A549 (cell line): ENCODE measurements around the gene KDM6A. TPM values are rescaled to one million over a fixed set of nuclear protein-coding genes. Genes with fewer than 3 reads are reported as not detected.
"Not testable (repeated sequence)": the region's sequence is repeated elsewhere in the genome, so short reads cannot be mapped to it uniquely, and the experiment has no call there.

Experiments used
- ATAC-seq, 2 experiments: fragments of 200-7000 bp in 1 of 2; fragments of >200 bp in 1 of 2; cut with Nextera tagmentation in 1 of 2; cut with Tn5 transposase in 1 of 2; 3 replicates each; pipeline versions ENCODE4 v1.8.0 to v1.9.1; 2018 to 2020; ENCODE audit warnings: mild to moderate bottlenecking in 1 of 2, moderate library complexity in 1 of 2
- CTCF ChIA-PET: fragments of 300-600 bp; sonication (Branson Sonifier 250); formaldehyde crosslinking; extraction: SDS; loops from one replicate; lab custom pipeline; 2021; ENCODE audit warnings: antibody characterized with exemption, inconsistent platforms; lab: Yijun Ruan, JAX
- POLR2A ChIA-PET: fragments of 350-600 bp; formaldehyde crosslinking; extraction: SDS; loops from one replicate; lab custom pipeline; 2021; ENCODE audit warnings: antibody characterized with exemption, inconsistent platforms; lab: Yijun Ruan, JAX
- DNase-seq, 2 experiments: peaks; one replicate each; pipeline versions ENCODE4 v3.0.0 to v3.0.0-alpha.2; 2011 to 2016; ENCODE audit warnings: low read depth in 1 of 2, low spot score in 1 of 2
- FAIRE-seq: peaks from 2 replicates; lab custom pipeline; 2011; peaks lifted over from hg19 to GRCh38; lab: Jason Lieb, UNC
- H3K27ac ChIP-seq, 2 experiments: fragments of >200 bp; sonication (Bioruptor Twin); formaldehyde crosslinking; 3 replicates each; pipeline ENCODE4 v1.5.1; 2016 to 2017
- H3K4me1 ChIP-seq: fragments of >200 bp; sonication (Bioruptor Twin); formaldehyde crosslinking; 3 replicates; pipeline ENCODE4 v1.6.1; 2016
- H3K4me2 ChIP-seq: fragments of >200 bp; sonication (Bioruptor Twin); formaldehyde crosslinking; 3 replicates; pipeline ENCODE4 v1.6.1; 2016
- H3K4me3 ChIP-seq: fragments of >200 bp; sonication (Bioruptor Twin); formaldehyde crosslinking; 3 replicates; pipeline ENCODE4 v1.5.1; 2016
- H3K9me3 ChIP-seq: fragments of >200 bp; sonication (Bioruptor Twin); formaldehyde crosslinking; 3 replicates; pipeline ENCODE4 v1.6.1; 2016
- EHF ChIP-seq: fragments of 250-450 bp; sonication (Bioruptor Pico); IDR thresholded peaks from 2 replicates; pipeline ENCODE4 v1.5.0; 2020; ENCODE audit warnings: mild to moderate bottlenecking
- HES2 ChIP-seq: fragments of >200 bp; sonication (Bioruptor Twin); formaldehyde crosslinking; IDR thresholded peaks from 2 replicates; pipeline ENCODE4 v1.6.1; 2016
- HEYL ChIP-seq: fragments of 250-450 bp; sonication (Bioruptor Pico); IDR thresholded peaks from 2 replicates; pipeline ENCODE4 v1.8.0; 2021; ENCODE audit warnings: mild to moderate bottlenecking, moderate library complexity
- HOXA7 ChIP-seq: fragments of 250-450 bp; sonication (Bioruptor Pico); IDR thresholded peaks from 2 replicates; pipeline ENCODE4 v1.5.0; 2020; ENCODE audit warnings: mild to moderate bottlenecking, moderate library complexity
- HOXB13 ChIP-seq: fragments of 250-450 bp; sonication (Bioruptor Pico); IDR thresholded peaks from 2 replicates; pipeline ENCODE4 v1.5.0; 2020; ENCODE audit warnings: low read depth, mild to moderate bottlenecking, moderate library complexity
- HOXB5 ChIP-seq: fragments of 250-450 bp; sonication (Bioruptor Pico); IDR thresholded peaks from 2 replicates; pipeline ENCODE4 v1.5.0; 2020; ENCODE audit warnings: mild to moderate bottlenecking, moderate library complexity
- JUNB ChIP-seq: fragments of >200 bp; sonication (Bioruptor Twin); formaldehyde crosslinking; IDR thresholded peaks from 2 replicates; pipeline ENCODE4 v1.6.1; 2016
- MAFK ChIP-seq: fragments of 450-650 bp; IDR thresholded peaks from 2 replicates; pipeline ENCODE4 v1.6.1; 2014; ENCODE audit not compliant: partially characterized antibody
- NPAS2 ChIP-seq: fragments of 250-450 bp; sonication (Bioruptor Pico); IDR thresholded peaks from 2 replicates; pipeline ENCODE4 v1.8.0; 2022; ENCODE audit warnings: mild to moderate bottlenecking, moderate library complexity, borderline replicate concordance
- PHF8 ChIP-seq: fragments of 200-600 bp; sonication (generic); IDR thresholded peaks from 2 replicates; pipeline ENCODE4 v1.6.1; 2016; ENCODE audit warnings: low read depth, mild to moderate bottlenecking, antibody characterized with exemption, moderate library complexity, borderline replicate concordance
- POLR2AphosphoS2 ChIP-seq: conservative IDR thresholded peaks from 2 replicates; pipeline ENCODE4 v1.6.1; 2012; ENCODE audit warnings: low read length, improper control_type of control experiment, inconsistent platforms
- RCOR1 ChIP-seq: fragments of 150-350 bp; IDR thresholded peaks from 2 replicates; pipeline ENCODE4 v1.6.1; 2014; ENCODE audit warnings: antibody characterized with exemption, low read length, low read depth
- RNF2 ChIP-seq: fragments of 200-600 bp; sonication (generic); IDR thresholded peaks from 2 replicates; pipeline ENCODE4 v1.6.1; 2016; ENCODE audit warnings: low read depth, mild to moderate bottlenecking, antibody characterized with exemption, moderate library complexity, borderline replicate concordance
- SMC3 ChIP-seq: fragments of >200 bp; sonication (Bioruptor Twin); formaldehyde crosslinking; IDR thresholded peaks from 3 replicates; pipeline ENCODE4 v1.6.1; 2018; ENCODE audit warnings: inconsistent platforms
- TFCP2L1 ChIP-seq: fragments of 250-450 bp; sonication (Bioruptor Pico); IDR thresholded peaks from 2 replicates; pipeline ENCODE4 v1.5.0; 2021; ENCODE audit warnings: mild to moderate bottlenecking
- USF2 ChIP-seq: fragments of 450-650 bp; IDR thresholded peaks from 2 replicates; pipeline ENCODE4 v1.6.1; 2014; ENCODE audit warnings: antibody characterized with exemption
- ZNF302 ChIP-seq: fragments of 250-450 bp; sonication (Bioruptor Pico); IDR thresholded peaks from 2 replicates; pipeline ENCODE4 v1.9.0; 2021; ENCODE audit warnings: inconsistent platforms, mild to moderate bottlenecking, moderate library complexity
- WGBS: methylation state at CpG from one replicate; pipeline ENCODE4 v1.1.6; 2017; ENCODE audit errors: missing lambda C conversion rate; 5-methylcytosine and 5-hydroxymethylcytosine counted together
- polyA plus RNA-seq, 4 experiments: library from polyadenylated mRNA; depleted of rRNA in 3 of 4; stranded (reverse); fragments of >200 nt; fragmentation: RNase III in 1 of 4; extraction: RNeasy Plus Mini Kit Qiagen cat#74134 plus additional on column Dnase treatment in 1 of 4; gene quantifications; 2 replicates in 3 of 4; 3 replicates in 1 of 4; pipeline ENCODE4 v1.2.3, GENCODE V29; 2011 to 2017
- TF ChIP-seq, protein P1 (sequence below): fragments of 200-600 bp; sonication (generic); IDR thresholded peaks from 2 replicates; pipeline ENCODE4 v1.6.1; 2016; ENCODE audit warnings: antibody characterized with exemption, mild to moderate bottlenecking, moderate library complexity

Gene KDM6A
- polyA plus RNA-seq, 2 of the 4 experiments (the other 2 are of a cell fraction), result 9.3 to 18.4 TPM

GRCh38 chrX:45031830-45032378, 158.9 kb downstream of the KDM6A start:
- 91% methylated on average over 3 of the region's 3 CpGs for WGBS
- ChIA-PET CTCF (no interaction called here), POLR2A (no interaction called here)
- Histone ChIP-seq H3K27ac (no peak overlapping the region), H3K4me3 (no peak overlapping the region), H3K4me1 (no peaks in the 10 kb centered on the region), H3K4me2 (no peak overlapping the region), H3K9me3 (no peaks in the 10 kb centered on the region)
- TF ChIP-seq MAFK, result no peak
- no peak for TF ChIP-seq JUNB
- TF ChIP-seq HOXA7 (CRISPR knock-in tag), result no peak
- peak; percentile 92 for FAIRE-seq
- no peak for ATAC-seq
- DNase-seq, result no peak

DNA sequence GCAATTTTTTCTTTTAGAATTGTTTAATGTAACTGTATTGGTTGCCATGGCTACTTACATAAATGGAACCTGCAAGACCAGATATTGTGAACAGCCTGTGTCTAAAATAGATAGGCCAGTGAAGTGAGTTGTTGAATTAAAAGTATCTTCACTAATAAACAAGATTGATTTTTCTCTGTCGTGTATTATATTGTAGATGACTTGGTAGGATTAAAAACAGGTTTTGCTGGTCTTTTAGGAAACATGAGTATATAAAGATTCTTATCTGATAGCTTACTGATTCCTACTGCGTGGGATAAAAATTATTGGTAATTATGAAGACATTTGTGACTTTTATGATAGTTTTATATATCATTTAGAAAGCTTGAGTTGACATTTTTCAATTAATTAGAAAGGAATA, 162.1 kb downstream of the KDM6A start:
- no peak overlapping the region for H3K4me2 ChIP-seq
- POLR2A ChIA-PET, result no interaction called here
- H3K4me3 ChIP-seq, result no peak overlapping the region
- no peaks in the 10 kb centered on the region for H3K9me3 ChIP-seq
- DNase-seq (no peak), FAIRE-seq (no peak), ATAC-seq (no peak)
- H3K27ac ChIP-seq, result no peak overlapping the region
- TF ChIP-seq HES2, result no peak
- TF ChIP-seq RNF2, result no peak
- TF ChIP-seq HOXB5 (CRISPR knock-in tag), result no peak
- no peak for TF ChIP-seq POLR2AphosphoS2
- TF ChIP-seq RCOR1, result no peak
- no peak for TF ChIP-seq USF2
- no peak for TF ChIP-seq ZNF302 (CRISPR knock-in tag)
- TF ChIP-seq HOXA7 (CRISPR knock-in tag), result no peak
- no peak for TF ChIP-seq TFCP2L1 (CRISPR knock-in tag)
- TF ChIP-seq, protein P1, sequence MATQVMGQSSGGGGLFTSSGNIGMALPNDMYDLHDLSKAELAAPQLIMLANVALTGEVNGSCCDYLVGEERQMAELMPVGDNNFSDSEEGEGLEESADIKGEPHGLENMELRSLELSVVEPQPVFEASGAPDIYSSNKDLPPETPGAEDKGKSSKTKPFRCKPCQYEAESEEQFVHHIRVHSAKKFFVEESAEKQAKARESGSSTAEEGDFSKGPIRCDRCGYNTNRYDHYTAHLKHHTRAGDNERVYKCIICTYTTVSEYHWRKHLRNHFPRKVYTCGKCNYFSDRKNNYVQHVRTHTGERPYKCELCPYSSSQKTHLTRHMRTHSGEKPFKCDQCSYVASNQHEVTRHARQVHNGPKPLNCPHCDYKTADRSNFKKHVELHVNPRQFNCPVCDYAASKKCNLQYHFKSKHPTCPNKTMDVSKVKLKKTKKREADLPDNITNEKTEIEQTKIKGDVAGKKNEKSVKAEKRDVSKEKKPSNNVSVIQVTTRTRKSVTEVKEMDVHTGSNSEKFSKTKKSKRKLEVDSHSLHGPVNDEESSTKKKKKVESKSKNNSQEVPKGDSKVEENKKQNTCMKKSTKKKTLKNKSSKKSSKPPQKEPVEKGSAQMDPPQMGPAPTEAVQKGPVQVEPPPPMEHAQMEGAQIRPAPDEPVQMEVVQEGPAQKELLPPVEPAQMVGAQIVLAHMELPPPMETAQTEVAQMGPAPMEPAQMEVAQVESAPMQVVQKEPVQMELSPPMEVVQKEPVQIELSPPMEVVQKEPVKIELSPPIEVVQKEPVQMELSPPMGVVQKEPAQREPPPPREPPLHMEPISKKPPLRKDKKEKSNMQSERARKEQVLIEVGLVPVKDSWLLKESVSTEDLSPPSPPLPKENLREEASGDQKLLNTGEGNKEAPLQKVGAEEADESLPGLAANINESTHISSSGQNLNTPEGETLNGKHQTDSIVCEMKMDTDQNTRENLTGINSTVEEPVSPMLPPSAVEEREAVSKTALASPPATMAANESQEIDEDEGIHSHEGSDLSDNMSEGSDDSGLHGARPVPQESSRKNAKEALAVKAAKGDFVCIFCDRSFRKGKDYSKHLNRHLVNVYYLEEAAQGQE, result no peak
- TF ChIP-seq JUNB, result no peak
- TF ChIP-seq HEYL (CRISPR knock-in tag), result no peak
- no peak for TF ChIP-seq HOXB13 (CRISPR knock-in tag)
- no peak for TF ChIP-seq EHF
- TF ChIP-seq PHF8, result no peak
- TF ChIP-seq NPAS2 (CRISPR knock-in tag), result no peak
- CTCF ChIA-PET, result no interaction called here
- no peaks in the 10 kb centered on the region for H3K4me1 ChIP-seq
- 91% methylated on average over 2 of the region's 2 CpGs for WGBS

DNA sequence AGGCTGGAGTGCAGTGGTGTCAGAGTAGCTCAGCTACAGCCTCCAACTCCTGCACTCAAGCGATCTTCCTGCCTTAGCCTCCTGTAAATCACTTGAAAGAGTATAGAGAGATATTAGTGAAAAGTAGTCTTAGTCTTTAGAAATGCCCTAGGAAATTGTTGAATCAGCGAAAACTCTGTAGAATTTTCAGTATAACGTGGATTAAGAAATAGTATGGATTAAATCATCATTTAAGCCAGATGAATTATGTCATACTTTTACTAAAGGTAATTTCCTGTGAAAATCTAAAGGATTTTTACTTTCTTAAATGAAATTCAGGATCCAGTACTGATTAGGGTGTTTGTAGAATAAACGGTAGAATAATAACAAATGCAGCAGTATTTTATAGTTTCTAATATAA, 163.2 kb downstream of the KDM6A start:
- Histone ChIP-seq H3K9me3 (no peaks in the 10 kb centered on the region), H3K4me3 (no peak overlapping the region), H3K27ac (no peak overlapping the region), H3K4me1 (no peaks in the 10 kb centered on the region), H3K4me2 (no peak overlapping the region)
- ChIA-PET POLR2A (no interaction called here), CTCF (no interaction called here)
- 93% methylated on average over 4 of the region's 4 CpGs for WGBS
- peak; percentile 90 for TF ChIP-seq MAFK
- TF ChIP-seq SMC3, result no peak
- DNase-seq (no peak), ATAC-seq (no peak), FAIRE-seq (no peak)

DNA sequence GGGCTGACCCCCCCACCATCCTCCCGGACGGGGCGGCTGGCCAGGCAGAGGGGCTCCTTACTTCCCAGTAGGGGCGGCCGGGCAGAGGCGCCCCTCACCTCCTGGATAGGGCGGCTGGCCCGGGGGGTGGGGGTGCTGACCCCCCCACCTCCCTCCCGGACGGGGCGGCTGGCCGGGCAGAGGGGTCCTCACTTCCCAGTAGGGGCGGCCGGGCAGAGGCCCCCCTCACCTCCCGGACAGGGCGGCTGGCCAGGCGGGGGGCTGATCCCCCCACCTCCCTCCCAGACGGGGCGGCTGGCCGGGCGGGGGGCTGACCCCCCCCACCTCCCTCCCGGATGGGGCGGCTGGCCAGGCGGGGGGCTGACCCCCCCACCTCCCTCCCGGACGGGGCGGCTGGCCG, 167.1 kb downstream of the KDM6A start:
- WGBS, result no CpG with 5 or more reads among the region's 28 CpGs
- H3K9me3 ChIP-seq, ATAC-seq, H3K27ac ChIP-seq, H3K4me2 ChIP-seq, FAIRE-seq, H3K4me1 ChIP-seq, POLR2A ChIA-PET, DNase-seq, CTCF ChIA-PET, H3K4me3 ChIP-seq: not testable (repeated sequence)
